ENCODE measurements around the gene CDKN2C. TPM values are rescaled to one million over a fixed set of nuclear protein-coding genes. Genes with fewer than 3 reads are reported as not detected.

The CDKN2C gene
- total RNA-seq, 1 experiment from 2014 or later, result not detected

GRCh38 chr1:51002516-51002915 is 32.5 kb downstream of the CDKN2C start:
- CTCF ChIA-PET, result no interaction called here
- H3K9me3 Mint-ChIP-seq, result peaks cover 5% of the 10 kb centered on the region; the same call in 1 of the 2 replicates

More at GRCh38 chr1:51002516-51002915, 32.5 kb downstream of the CDKN2C start:
- POLR2A ChIA-PET, result interaction anchor here (0.6 kb wide), 1 partner anchor 80 kb away, joined by 5 read pairs; no protein-coding TSS in a partner anchor
- Mint-ChIP-seq H3K4me1 (no peaks in the 10 kb centered on the region), H3K27ac (no peak overlapping the region), H3K36me3 (no peaks in the 10 kb centered on the region), H3K27me3 (ENCODE audit: low read depth) (peaks cover 11% of the 10 kb centered on the region), H3K4me3 (no peak overlapping the region)
- DNase-seq (ENCODE audit: low spot score) (no peak), ATAC-seq (no peak)
- TF ChIP-seq CTCF (IDR thresholded peaks at IDR 0.05) (no peak), USF2 (CRISPR knock-in tag; IDR thresholded peaks at IDR 0.05) (no peak), ATF3 (CRISPR knock-in tag; conservative IDR thresholded peaks at IDR 0.05) (no peak), ZNF423 (CRISPR knock-in tag; IDR thresholded peaks at IDR 0.05) (no peak), PREB (CRISPR knock-in tag; IDR thresholded peaks at IDR 0.05; ENCODE audit: borderline replicate concordance) (no peak), GTF2I (CRISPR knock-in tag; conservative IDR thresholded peaks at IDR 0.05) (no peak), NR1H2 (CRISPR knock-in tag; IDR thresholded peaks at IDR 0.05) (no peak), ZNF532 (CRISPR knock-in tag; IDR thresholded peaks at IDR 0.05; ENCODE audit: borderline replicate concordance) (no peak), NR3C1 (CRISPR knock-in tag; conservative IDR thresholded peaks at IDR 0.05; ENCODE audit: low read depth) (no peak), ARID4B (CRISPR knock-in tag; IDR thresholded peaks at IDR 0.05; ENCODE audit: borderline replicate concordance) (no peak), ZBTB43 (CRISPR knock-in tag; IDR thresholded peaks at IDR 0.05) (no peak), GRHL2 (CRISPR knock-in tag; IDR thresholded peaks at IDR 0.05; ENCODE audit: insufficient replicate concordance, severe bottlenecking) (no peak), NFATC4 (CRISPR knock-in tag; IDR thresholded peaks at IDR 0.05) (no peak), NR2C2 (CRISPR knock-in tag; IDR thresholded peaks at IDR 0.05) (no peak), CBFB (CRISPR knock-in tag; IDR thresholded peaks at IDR 0.05; ENCODE audit: low read depth) (no peak), FOXK1 (CRISPR knock-in tag; IDR thresholded peaks at IDR 0.05) (no peak), HMGXB4 (CRISPR knock-in tag; IDR thresholded peaks at IDR 0.05) (no peak), ZSCAN18 (CRISPR knock-in tag; IDR thresholded peaks at IDR 0.05) (no peak)
